GM12865 (cell line): ENCODE data around the gene TSPAN8.

Source experiments
- DNase-seq: peaks from one replicate; pipeline ENCODE4 v3.0.0; 2010; ENCODE audit warnings: low read depth
- H3K4me3 ChIP-seq: 2 replicates; pipeline ENCODE4 v1.5.1; 2011; ENCODE audit warnings: mild to moderate bottlenecking, low read depth, low read length, control low read depth
- TF ChIP-seq, protein P1 (sequence below): IDR thresholded peaks from 2 replicates; pipeline ENCODE4 v1.5.1; 2011; ENCODE audit warnings: low read length, control low read depth, low read depth, inconsistent platforms; ENCODE audit not compliant: insufficient read depth; ENCODE audit errors: missing control alignments

The TSPAN8 gene

DNA sequence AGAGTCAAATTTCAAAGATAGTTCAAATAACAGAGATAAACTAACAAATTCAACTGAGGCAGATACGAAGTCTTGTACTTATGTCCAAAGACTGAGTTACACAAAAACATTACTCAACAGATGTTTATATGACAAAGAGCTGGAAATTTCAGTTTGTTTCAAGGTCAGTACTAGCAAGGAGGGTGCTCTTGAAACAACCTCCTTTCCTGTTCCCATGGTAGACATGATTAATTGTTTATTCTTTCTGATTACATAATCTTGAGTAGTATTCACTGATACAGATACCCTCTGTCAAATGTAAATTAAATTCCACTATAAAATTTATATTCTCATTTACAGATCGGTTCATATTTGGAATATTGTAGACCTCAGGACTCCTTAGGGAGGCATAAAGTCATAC is 23.4 kb downstream of the TSPAN8 start:
- H3K4me3 ChIP-seq: no peak overlapping the region
- DNase-seq: no peak
- TF ChIP-seq, protein P1, sequence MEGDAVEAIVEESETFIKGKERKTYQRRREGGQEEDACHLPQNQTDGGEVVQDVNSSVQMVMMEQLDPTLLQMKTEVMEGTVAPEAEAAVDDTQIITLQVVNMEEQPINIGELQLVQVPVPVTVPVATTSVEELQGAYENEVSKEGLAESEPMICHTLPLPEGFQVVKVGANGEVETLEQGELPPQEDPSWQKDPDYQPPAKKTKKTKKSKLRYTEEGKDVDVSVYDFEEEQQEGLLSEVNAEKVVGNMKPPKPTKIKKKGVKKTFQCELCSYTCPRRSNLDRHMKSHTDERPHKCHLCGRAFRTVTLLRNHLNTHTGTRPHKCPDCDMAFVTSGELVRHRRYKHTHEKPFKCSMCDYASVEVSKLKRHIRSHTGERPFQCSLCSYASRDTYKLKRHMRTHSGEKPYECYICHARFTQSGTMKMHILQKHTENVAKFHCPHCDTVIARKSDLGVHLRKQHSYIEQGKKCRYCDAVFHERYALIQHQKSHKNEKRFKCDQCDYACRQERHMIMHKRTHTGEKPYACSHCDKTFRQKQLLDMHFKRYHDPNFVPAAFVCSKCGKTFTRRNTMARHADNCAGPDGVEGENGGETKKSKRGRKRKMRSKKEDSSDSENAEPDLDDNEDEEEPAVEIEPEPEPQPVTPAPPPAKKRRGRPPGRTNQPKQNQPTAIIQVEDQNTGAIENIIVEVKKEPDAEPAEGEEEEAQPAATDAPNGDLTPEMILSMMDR: no peak

DNA sequence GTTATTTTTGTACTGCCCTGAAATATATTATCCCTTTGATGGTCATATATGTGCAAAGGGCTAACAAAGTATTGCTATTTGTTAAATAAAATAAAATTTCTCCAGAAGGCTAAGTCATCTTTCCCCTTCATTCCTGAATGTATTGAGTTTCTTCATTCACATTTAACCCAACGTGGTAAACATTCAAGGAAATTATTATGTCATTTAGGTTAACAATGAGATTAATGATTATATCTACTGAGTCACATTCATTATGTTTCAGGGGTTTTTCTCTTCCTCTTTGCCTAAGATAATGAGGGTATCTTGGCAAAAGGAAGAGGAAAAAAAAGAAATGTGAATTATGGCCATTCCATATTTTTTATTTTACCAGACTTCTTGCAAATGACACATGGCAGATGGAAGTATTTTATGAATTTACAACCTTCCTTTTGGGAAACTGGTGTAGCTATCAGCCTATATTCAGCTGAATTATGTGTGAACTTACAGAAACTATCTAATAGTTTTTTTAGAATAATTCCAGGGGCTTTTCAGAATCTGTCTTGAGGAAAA is 27.2 kb downstream of the TSPAN8 start:
- TF ChIP-seq, protein P1: no peak
- DNase-seq: no peak
- no peak overlapping the region for H3K4me3 ChIP-seq

DNA sequence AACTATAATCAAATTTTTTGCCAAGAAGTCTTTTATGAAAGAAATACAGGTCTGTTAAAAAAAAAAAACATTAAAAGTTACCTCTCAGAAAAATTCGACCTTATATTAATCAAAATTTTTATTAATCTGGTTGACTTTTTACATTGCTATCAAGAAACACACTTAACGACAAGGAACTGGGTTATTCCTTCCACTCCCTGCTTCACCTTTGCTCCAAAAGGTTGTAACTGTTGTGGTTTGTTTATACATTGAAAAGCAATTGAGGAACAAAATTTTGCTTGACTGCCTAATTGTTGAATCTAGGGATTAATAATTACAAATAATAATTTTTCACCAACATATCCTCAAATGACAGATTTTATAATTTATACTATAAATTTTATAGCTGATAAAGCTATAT is 28.4 kb downstream of the TSPAN8 start:
- no peak overlapping the region for H3K4me3 ChIP-seq
- no peak for DNase-seq
- TF ChIP-seq, protein P1: no peak

DNA sequence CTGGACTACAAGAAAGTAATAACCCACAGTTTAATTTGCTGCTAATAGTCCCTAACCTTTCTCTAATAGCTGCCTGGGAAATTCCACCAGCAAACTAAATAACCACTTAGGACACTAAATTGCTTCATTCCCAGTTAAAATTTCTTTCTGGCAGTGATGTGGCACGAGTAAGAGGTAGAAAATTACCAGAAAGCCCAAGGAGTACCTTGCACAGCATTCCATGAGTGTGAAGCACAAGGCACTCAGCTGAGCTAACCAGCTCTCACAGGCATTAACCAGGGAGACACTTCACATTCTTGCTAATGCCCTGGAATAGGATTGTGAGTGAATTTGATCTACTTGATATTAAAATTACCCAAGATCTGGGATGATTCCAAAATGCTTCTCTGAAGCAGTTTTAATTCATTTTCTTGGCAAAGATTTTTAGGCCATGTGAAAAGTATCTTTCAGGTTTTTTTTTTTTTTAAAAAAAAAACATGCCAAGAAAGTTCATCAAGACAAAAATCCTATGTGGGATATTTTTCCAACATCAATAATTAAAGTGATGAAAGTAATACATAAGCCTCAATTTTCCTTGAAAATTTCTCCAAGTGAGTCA is 29.5 kb downstream of the TSPAN8 start:
- TF ChIP-seq, protein P1: no peak
- no peak overlapping the region for H3K4me3 ChIP-seq
- no peak for DNase-seq

DNA sequence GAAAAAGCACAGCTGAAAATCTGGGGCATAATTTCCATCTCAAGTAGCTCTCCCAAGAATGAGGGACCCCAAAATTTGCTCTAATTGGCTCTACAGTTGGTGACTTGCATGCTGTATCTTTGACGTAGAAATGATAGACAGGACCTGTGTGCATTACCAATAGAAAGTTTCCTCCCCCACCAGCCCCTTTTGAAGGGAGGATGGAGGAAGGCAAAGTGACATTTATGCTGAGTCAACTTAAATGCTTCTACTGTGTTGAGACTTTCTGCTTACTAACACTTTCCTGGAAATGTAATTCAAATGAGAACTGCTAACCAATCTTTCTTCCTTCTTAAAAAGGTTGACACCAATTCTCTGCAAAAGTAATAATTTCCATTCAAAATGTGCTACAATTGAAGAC is 31.9 kb downstream of the TSPAN8 start:
- no peak for DNase-seq
- TF ChIP-seq, protein P1: no peak
- no peak overlapping the region for H3K4me3 ChIP-seq

DNA sequence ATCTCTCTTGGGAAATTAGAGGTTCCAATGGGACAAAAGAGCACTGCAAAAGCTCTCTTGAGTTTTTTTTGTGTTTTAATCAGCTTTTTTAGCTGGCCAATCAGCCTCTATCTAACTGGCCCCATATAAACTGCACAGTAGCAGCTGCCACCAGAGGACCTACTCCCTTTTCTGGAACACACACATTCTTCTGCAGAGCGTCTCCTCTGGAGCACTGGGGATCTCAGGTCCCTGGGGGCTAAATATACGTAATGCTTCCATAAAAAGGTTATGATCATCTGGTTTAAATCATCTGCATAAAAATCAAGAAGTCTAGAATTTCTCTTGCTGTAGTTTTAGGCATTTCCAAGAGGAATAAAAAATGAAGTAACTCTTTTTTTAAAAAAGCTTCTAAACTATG is 32.3 kb downstream of the TSPAN8 start:
- no peak overlapping the region for H3K4me3 ChIP-seq
- TF ChIP-seq, protein P1: no peak
- DNase-seq: no peak
